ENCODE data around the gene BTBD19. TPM values are rescaled to one million over a fixed set of nuclear protein-coding genes. Genes with fewer than 3 reads are reported as not detected.

The BTBD19 gene
- polyA plus RNA-seq, 1 of the 3 experiments (the other 2 are of a cell fraction): 36.9 TPM

- DNase-seq: no peak
- Histone ChIP-seq H3K27me3 (ENCODE audit: insufficient read depth) (no peaks in the 10 kb centered on the region), H4K20me1 (ENCODE audit: insufficient read depth) (peaks cover 32% of the 10 kb centered on the region), H3K9me3 (no peaks in the 10 kb centered on the region), H3F3A (replicated peaks; ENCODE audit: insufficient read depth) (peaks cover 41% of the 10 kb centered on the region), H2AFZ (ENCODE audit: low read depth) (no peak overlapping the region), H3K27ac (ENCODE audit: low read depth in 2 of 2, low read length in 1 of 2) (peak overlapping the region in 1 of 2 experiments; percentile 100; a peak in 2 of 4 replicates), H3K9me2 (no peaks in the 10 kb centered on the region), H3K79me2 (ENCODE audit: insufficient read depth) (peaks cover 63% of the 10 kb centered on the region), H3K4me3 (ENCODE audit: low read depth in 2 of 2, low read length in 1 of 2) (peak overlapping the region in 1 of 2 experiments; percentile 96; a peak in 3 of 4 replicates), H3K4me2 (peak overlapping the region; percentile 98), H3K4me1 (ENCODE audit: control insufficient read depth in 1 of 2, insufficient read depth in 2 of 2, low read depth in 1 of 2, low read length in 1 of 2) (peaks cover 38 to 45% of the 10 kb centered on the region in 2 experiments; a peak in 3 of 4 replicates), H3K9ac (peak overlapping the region; percentile 98), H3K36me3 (replicated peaks in 1 of 2; ENCODE audit: control insufficient read depth in 1 of 2, insufficient read depth in 2 of 2, low read length in 1 of 2) (peaks cover 43 to 49% of the 10 kb centered on the region in 2 experiments)
- ChIA-PET POLR2A (interaction anchor here (1.7 kb wide), 1 partner anchor 10 kb away, joined by 6 read pairs; no protein-coding TSS in a partner anchor), CTCF (no interaction called here)
- TF ChIP-seq NRF1 (IDR thresholded peaks at IDR 0.05; ENCODE audit: low read depth, low read length) (no peak), FOXM1 (IDR thresholded peaks at IDR 0.05; ENCODE audit: low read depth) (no peak), RFX5 (IDR thresholded peaks at IDR 0.05; ENCODE audit: low read length) (no peak), GATA2 (CRISPR knock-in tag; IDR thresholded peaks at IDR 0.05) (no peak), TAF1 (IDR thresholded peaks at IDR 0.05; ENCODE audit: borderline replicate concordance, low read depth, low read length) (no peak), RAD21 (IDR thresholded peaks at IDR 0.05; ENCODE audit: low read length) (no peak), CHD2 (IDR thresholded peaks at IDR 0.05; ENCODE audit: low read length, partially characterized antibody) (no peak), USF1 (IDR thresholded peaks at IDR 0.05; ENCODE audit: borderline replicate concordance, low read depth) (no peak), JUND (IDR thresholded peaks at IDR 0.05) (no peak), EZH2phosphoT487 (IDR thresholded peaks at IDR 0.05; ENCODE audit: borderline replicate concordance, low read depth) (no peak), FOXJ3 (CRISPR knock-in tag; IDR thresholded peaks at IDR 0.05) (no peak), MEF2A (IDR thresholded peaks at IDR 0.05; ENCODE audit: borderline replicate concordance, low read depth) (no peak), SMC3 (IDR thresholded peaks at IDR 0.05; ENCODE audit: low read depth, low read length) (no peak), CTCF (IDR thresholded peaks at IDR 0.05) (no peak), IRF3 (IDR thresholded peaks at IDR 0.05; ENCODE audit: low read depth, low read length) (no peak)
- 86% methylated on average over 12 of the region's 13 CpGs for WGBS (ENCODE audit: low lambda C conversion rate)
Observed at GRCh38 chr1:44803312-44804095, 4.8 kb upstream of the BTBD19 start.

All from SK-N-SH (cell line).